Forelimb muscle (tissue), 1 donor: ENCODE measurements around the gene ZDHHC18. TPM values are rescaled to one million over a fixed set of nuclear protein-coding genes. Genes with fewer than 3 reads are reported as not detected.
"Not testable (repeated sequence)": the region's sequence is repeated elsewhere in the genome, so short reads cannot be mapped to it uniquely, and the experiment has no call there.

Experiments used
- DNase-seq: peaks from one replicate; pipeline ENCODE4 v3.0.0-alpha.2; 2013; ENCODE audit warnings: low read depth
- polyA plus RNA-seq: library from polyadenylated mRNA; unstranded; fragments of 120-200 nt; gene quantifications from one replicate; pipeline ENCODE4 v1.2.1, GENCODE V29; 2013; ENCODE audit not compliant: insufficient read length

ZDHHC18 gene
- polyA plus RNA-seq, 1 donor, result 14.9 TPM

DNA sequence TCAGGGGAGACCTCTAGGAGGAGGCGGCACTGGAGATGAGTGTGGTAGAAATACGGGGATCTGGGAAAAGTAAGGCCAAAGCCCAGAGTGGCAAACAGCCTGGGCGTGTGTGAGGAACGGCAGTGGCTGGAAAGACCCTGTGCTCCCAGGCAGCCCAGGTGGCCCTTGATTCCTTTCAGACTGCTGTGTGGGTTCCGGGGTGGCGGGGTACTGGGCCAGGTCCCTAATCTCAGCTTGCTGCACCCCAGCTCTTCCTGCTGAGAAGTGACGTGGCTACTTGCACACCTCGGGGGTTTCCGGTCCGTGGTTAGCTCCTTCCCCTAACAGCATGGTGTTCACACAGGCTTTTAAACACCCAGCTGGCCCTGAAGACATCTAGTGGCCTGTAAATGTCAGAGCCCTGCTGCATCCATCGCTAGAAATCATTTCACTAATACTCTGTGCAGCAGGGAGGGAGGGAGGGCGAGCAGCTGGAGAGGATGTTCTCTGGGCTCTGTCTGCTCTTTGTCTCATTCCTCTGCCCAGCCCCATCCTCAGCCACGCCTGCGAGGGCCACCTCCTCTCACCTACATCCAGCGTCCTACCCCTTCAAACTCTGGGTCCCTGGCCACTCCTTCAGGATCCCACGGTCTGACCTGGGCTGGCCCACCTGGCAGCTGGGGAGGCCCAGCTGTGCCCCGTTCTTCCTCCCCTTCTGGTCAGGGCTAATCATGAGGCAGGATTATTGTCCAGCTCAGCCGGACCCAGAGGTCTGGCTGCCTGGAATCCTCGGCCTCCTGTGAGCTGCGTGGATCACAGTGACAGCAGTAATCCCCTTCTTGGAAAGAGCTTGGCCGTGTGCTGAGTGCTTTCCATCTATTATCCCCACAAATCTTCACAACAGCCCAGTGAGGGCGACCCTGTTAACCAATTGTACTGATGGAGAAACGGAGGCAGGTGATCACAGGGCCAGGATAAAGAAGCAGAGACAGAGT, 7.2 kb downstream of the ZDHHC18 start:
- no peak for DNase-seq

DNA sequence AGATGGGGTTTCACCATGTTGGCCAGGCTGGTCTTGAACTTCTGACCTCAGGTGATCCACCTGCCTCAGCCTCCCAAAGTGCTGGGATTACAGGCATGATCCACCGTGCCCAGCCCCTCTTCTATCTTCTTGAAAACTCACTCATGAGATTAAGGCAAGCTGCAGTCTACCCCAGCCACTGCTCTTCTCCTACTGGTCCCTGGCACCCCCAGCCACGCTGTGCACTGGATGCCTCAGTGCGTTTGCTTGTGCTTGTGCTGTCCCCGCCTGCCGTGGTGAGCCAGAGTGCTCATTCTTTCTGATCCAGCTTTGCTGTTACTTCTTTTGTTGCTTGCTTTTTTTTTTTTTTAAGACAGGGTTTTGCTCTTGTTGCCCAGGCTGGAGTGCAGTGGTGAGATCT, 11.2 kb downstream of the ZDHHC18 start:
- not testable (repeated sequence) for DNase-seq

DNA sequence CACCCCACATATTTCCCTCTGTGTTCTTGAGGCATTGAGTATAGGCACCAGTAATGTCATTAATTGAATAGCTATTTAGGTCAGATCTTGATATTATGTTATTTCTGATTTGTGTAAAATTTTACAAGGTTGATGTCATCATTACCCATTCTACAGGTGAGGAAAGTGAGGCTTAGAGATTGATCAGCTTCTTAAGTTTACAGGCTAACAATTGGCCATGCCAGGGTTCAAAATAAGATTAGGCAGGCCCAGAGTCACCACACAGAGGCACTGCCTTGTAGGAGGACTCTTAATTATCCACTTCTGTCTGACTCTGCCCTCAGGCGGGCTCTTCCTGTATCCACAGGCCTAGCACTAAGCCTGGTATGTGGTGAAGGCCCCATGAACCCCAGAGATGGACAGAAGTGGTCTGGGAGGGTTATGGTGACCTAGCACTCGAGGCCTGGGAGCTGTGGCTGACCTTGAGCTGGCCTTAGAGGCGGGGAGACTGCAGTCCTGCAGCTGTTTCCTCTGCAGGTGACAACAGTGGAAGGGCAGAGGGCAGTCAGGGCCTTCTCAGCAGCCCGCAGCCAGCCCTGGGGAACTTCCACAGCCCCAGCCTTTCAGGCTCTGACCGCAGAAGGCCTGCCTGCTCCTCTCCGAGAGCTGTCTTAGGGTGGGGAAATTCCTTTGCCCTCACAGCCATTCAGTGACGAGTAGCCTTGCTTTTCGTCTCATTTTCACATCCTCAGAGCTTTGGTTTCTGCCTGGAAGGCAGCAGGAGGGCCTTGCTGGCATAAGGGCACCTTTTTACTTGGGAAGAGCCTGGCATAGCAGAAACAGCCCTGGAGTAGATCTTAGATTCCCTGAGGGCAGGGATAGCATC, 12.2 kb downstream of the ZDHHC18 start:
- no peak for DNase-seq

DNA sequence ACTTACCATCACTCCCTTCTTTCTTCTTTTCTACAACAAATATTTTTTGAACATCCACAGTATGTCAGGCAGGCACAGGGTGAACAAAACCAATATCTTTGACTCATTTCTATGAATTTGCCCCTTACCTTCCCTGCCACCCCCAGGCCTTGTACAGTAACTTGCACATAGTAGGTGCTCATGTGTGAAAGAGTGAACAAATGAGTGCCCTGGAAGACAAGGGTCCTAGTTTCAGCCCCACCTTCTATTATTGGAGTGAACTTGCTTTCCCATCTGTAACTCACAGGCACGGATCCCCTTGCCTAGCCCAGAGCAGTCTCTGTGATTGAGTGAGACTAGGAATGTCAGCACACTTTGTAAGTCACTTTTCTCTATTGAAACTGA, 12.8 kb downstream of the ZDHHC18 start:
- DNase-seq, result no peak

DNA sequence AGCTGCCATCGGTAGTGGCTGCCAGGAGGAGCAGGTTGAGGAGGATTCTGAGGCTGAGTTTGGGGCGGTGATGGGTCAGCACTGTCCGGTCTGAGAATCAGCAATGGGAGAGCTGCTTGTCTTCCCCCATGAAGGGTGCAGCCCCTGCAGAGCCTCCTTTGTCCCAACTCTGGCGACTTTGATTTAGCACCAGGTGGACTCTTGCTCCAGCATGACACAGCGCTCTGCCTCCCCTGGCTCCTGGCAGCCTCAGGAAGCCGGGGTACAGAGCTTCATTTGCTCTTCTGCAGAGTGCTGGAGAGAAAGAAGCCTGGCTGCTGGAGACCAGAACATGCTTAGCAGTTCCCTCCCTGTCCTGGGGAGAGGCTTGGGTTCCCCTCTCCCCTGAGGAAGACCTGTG, 13.3 kb downstream of the ZDHHC18 start:
- no peak for DNase-seq

DNA sequence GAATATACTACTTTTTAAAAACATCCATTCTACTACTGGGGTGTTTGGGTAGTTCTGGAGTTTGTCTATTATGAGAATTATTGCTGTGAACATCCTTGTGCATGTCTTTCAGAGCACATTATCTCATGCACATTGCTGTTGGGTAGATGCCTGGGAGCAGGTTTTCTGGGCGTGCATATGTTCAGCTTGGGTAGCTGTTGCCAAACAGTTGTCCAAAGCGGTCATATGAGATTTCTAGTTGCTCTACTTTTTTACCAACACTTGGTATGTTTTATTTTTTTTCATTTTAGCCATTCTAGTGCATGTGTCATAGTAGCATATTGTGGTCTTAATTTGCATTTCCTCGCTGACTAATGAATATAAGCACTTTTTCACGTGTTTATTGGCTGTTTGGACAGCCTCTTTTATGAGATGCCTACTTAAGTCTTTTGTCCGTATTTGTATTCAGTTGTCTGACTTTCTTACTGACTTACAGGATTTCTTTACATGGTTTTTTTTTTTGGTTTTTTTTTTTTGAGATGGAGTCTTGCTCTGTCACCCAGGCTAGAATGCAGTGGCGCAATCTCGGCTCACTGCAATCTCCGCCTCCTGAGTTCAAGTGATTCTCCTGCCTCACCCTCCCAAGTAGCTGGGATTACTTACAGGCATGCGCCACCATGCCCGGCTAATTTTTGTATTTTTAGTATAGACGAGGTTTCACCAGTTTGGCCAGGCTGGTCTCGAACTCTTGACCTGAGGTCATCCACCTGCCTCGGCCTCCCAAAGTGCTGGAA, 18.1 kb downstream of the ZDHHC18 start:
- DNase-seq, result no peak

DNA sequence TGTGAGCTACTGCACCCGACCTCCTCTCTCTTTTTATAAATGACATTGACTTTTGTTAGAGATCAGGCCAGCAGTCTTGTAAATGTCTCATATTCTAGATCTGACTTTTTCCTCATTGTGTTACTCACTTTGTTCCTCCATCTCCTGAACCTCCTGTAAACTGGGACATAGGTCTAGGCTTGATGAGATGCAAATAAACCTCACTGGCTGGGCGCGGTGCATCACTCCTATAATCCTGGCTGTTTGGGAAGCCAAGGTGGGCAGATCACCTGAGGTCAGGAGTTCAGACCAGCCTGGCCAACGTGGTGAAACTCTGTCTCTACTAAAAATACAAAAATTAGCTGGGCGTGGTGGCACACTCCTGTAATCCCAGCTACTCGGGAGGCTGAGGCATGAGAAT, 21.3 kb downstream of the ZDHHC18 start:
- not testable (repeated sequence) for DNase-seq

DNA sequence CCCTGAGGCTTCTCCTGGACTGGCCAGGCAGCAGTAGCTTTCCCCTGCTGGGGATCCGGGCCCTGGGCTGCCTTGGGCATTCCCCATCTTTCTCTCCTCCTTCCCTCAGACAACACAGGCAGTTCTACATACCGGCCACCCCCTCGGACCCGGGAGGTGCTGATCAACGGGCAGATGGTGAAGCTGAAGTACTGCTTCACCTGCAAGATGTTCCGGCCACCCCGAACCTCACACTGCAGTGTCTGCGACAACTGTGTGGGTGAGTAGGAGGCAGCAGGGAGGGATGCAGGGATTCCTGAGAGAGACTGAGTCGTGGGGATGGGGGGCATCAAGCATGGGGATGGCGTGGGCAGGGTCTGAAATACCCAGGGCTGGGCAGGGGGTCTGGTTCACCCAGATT, 22.0 kb downstream of the ZDHHC18 start:
- no peak for DNase-seq

DNA sequence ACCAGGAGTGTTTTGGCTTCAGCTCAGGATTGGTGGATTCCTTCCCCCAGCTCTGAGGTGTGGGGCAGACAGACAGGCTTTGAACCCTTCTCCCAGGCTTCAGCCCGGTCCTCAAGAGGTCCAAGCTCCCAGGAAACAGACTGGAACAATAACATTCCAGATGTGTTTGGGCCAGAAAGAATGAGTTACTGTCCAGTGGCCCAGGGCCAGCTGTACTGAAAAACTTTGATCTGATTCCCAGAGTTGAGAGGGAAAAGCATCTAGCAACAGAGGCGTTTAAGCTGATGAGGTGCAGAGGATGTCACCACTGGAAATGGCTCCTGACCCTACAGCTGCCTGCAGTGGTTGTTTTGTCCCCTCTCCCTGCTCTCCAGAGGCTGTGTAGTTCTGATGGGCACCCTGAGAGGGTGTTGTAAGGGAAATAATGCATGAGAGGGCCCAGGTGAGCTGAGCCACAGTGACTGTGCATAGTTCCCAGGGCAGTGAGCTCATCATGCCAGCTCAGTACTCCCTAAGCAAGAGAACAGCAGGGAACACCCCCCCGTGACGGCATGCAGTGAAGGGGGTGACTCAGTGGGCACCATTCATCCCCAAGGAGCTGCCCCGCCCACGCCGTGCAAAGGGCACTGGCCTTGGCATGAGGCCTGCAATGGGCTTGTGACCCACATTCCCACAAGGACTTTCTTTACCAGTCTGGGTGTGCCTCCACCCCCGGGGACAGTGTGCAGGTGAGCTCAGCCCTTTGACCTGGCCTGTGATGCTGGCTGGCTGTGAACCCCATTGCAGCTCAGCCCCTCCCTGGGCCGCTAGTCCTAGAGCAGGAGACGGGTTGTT, 22.7 kb downstream of the ZDHHC18 start:
- no peak for DNase-seq

DNA sequence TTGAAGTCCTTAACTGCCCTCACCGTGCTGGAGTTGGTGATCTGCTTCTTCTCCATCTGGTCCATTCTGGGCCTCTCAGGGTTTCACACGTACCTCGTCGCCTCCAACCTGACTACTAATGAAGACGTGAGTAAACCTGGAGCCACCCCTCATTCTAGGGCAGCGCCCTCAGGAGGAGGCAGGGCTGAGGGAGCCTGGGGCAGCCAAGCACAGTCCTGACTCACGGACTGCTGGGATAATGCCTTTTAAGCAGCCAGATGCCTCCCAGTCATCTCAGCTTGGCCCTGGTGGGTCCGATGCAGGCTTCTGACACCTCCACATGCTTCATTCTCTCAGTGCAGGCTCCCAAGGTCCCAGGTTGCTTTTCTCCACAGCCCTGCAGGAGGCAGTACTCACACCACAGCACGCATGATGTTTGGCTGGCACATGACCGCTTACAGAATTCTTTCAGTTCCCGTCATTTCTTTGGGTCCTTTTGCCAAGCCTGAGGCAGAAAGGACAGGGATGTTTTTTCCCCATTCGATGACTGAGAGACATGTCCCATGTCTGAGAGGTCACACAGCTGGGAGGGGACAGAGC, 24.7 kb downstream of the ZDHHC18 start:
- no peak for DNase-seq

DNA sequence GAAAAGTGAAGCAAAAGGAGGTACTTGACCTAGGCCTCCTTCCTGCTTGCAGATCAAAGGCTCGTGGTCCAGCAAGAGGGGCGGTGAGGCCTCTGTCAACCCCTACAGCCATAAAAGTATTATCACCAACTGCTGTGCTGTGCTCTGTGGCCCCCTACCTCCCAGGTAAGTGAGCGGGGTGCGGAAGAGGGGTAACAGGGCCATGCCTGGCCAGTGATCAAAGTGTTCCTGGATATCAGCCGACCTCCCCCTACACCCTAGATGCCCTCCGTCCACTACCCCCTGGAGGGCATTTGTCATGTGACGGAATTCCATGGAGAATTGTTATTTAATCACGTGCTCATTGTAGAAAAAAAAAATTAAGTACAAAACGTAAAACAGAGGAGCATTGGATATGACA, 26.2 kb downstream of the ZDHHC18 start:
- DNase-seq, result no peak

DNA sequence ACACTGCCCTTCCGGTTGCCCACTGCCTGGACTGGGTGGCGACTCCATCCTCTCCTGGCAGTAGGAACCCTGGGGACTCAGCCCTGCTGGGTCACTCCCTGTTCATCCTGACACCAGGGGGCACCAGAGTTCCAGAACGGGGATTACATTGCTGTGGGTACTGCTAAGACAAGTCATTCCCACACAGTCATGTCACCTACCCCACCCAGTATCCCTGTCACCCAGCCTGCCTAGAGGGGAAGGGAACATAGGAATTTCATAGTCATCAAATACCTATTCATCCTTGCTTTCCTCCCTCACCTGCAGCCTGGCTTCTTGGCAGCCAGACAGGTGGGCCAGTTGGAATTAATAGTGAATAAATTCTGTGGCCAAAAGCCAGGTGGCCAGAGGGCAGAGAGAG, 26.7 kb downstream of the ZDHHC18 start:
- no peak for DNase-seq

DNA sequence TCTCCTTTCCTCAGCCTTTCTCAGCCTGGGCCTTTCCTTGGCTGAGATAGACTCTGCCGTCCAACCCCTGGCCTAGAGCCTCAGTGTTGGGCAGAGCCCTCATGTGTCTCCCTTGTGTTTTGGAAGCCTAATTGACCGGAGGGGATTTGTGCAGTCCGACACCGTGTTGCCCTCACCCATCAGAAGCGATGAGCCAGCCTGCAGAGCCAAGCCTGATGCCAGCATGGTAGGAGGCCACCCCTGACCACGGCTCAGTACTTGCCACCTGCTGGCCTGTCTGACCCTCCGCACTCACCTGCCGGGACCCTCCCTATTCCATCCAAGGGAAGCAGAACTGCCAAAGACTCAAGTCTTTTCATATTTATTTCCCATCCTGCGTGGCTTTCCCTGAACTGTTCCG, 27.1 kb downstream of the ZDHHC18 start:
- DNase-seq, result no peak

DNA sequence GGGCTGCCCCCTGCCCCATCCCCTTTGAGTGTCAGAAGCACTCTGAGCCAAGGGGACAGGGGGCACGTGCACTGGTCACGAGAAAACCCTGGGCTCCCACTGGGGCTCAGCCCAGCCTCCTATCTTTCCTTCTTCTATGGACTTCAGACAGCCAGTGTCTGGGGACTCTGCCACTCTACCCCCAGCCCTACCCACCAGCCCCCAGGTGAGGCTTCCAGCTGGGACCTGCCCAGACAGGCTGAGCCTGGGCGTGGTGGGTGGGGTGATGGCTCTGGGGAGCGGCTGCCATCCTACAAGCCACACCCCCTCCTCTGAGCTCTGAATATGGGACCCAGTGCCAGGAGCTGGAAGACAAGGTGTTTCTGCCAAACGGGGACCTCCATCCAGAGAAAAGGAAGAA, 28.4 kb downstream of the ZDHHC18 start:
- DNase-seq, result no peak

DNA sequence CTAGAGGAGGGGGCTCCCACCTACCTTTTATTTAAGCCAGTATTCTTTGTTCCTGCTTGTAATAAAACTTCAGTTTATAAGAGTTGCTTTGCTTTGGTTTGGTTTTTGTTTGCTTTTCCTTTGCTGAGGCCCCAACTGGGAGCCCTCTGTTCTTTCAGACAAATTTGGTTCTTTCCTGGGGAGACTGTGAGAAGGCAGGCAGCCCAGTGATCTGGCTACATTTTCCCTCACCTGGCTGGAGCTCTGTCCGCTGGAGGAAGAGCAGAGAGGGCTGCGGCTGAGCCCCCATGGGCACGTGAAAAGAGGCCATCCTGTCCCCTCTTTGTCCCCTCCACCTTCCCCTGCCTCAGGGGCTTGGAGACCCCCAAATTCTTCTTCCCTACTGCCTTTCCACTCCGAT, 29.1 kb downstream of the ZDHHC18 start:
- DNase-seq, result no peak

DNA sequence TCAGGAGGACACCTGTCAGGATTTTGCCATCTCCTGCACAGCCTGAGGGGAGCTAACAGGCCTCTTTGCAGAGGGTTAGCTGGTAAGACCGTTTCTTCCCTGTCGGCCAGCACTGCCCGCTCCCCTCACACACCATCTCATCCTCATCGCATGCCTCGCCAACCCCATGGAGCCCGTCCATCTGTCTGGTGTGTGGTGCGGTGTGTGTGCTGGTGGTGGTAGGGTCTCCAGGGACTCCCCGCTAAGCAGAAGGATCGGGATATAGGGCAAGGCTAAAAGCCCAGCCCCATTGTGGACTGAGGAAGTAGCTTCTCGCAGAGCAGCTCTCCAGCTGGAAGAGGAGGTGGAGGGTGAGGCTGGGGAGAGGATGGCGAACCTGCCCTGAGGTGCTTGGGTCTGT, 29.7 kb downstream of the ZDHHC18 start:
- DNase-seq, result no peak

DNA sequence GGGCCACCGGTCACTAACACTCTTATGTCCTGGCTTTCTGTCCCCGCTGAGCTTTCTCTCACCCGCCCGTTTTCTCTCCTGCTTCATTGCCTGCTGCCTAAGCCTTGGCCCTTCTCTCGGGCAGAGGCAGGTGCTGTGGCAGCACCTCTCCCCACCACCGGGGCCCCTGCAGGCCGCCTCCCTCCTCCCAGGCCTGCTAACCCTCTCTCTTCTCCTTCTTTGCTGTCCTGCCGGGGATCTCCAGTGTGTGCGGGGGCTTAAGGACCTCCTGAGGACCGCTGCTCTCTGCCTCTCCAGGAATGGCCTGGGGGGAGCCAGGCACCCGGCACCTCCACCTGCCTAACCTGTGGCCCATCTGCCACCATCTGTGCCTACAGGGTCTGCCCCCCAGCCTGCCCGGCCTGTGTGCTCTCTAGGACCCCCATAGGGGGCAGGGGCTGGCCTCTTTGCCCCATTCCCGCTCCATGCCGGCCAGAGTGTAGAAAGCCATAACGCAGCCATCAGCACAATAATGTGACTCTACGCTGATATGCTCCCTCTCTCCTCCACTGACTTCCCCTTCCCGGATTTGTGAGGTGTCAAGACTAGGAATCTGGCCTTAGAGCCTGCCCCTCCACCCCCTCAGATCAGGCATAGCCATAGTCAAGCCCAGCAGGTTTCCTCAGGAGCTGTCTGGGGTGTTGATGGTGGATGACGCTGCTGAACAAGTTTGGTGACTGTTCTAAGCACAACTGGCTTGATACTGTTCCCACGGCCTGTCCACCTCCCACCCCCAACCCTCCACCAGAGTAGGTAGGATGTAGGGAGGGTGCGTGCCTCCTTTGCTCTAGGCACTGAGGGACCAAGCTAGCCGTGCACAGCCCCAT, 30.3 kb downstream of the ZDHHC18 start:
- DNase-seq, result no peak

DNA sequence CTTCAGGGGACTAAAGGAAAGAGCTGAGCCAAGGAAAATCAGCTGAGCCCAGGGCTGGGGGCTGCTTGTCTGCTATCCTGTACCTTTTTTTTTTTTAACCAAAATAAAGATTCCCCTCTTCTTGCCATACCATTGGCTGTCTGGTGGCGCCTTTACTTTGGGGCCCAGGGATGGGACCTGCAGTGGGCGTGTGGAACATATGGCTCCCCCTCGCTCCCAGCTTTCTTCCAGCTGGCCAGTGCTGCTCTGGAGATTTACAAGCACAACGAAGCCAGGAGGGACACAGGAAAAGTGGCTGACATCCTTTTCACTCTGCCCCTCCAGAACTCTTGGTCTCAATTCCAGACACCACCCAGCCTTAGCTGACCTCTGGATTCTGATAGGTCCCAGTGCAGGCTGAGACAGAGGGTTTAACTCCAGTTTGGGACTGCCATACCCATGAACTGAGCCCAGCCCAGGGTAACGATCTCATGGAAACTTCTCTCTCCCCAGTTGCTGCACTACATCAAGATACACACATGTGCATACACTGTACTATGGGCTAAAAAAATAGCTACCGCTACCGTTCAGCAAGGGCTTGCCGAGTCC, 31.1 kb downstream of the ZDHHC18 start:
- no peak for DNase-seq

DNA sequence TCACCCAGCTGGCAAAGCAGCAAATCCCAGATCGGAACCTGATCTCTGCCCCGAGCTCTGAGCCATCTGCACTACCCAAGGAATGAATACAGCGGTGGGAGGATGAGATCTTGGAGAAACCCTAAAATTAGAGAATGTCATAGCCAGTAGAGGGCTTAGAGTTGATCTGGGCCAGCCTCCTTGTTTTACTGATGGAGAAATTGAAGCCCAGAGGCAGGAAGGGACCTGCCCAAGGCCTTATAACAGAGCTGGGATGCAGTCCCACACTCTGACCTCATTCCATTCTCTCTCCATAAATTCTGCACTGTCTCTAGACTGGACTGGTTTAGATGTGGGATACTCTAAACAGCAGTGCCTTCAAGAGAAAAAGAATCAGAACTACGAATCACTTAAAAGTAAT, 31.7 kb downstream of the ZDHHC18 start:
- DNase-seq, result no peak
